ENCODE results near the gene PITPNM1. TPM values are rescaled to one million over a fixed set of nuclear protein-coding genes. Genes with fewer than 3 reads are reported as not detected.
A peak's percentile ranks its signal among the peaks of the same experiment; 100 is the strongest.

The PITPNM1 gene
- total and polyA plus RNA-seq, 9 donors: 3.1 to 77.2 (median 6.1) TPM

DNA sequence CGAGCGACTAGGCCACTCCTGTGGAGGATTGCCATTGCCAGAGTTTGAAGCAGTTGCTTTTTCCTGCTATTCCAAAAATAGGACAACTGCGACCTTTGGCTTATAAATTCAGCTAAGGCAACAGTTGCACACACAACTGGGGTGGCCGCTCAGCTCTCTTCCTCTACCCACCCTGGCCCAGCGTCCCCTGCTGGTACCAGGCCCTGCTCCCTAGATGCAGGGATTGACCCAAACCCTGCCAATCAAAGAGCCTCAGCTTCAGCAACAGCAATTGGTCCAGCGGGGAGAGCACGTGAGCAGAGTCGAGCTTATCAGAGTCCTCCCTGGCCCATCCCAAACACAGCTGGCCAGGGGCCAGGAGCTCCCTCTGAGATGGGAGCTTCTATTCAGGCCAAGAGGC is 40.1 kb upstream of the PITPNM1 start:
- TF ChIP-seq POLR2A (IDR thresholded peaks at IDR 0.05): no peak
- TF ChIP-seq, protein P1, sequence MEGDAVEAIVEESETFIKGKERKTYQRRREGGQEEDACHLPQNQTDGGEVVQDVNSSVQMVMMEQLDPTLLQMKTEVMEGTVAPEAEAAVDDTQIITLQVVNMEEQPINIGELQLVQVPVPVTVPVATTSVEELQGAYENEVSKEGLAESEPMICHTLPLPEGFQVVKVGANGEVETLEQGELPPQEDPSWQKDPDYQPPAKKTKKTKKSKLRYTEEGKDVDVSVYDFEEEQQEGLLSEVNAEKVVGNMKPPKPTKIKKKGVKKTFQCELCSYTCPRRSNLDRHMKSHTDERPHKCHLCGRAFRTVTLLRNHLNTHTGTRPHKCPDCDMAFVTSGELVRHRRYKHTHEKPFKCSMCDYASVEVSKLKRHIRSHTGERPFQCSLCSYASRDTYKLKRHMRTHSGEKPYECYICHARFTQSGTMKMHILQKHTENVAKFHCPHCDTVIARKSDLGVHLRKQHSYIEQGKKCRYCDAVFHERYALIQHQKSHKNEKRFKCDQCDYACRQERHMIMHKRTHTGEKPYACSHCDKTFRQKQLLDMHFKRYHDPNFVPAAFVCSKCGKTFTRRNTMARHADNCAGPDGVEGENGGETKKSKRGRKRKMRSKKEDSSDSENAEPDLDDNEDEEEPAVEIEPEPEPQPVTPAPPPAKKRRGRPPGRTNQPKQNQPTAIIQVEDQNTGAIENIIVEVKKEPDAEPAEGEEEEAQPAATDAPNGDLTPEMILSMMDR (IDR thresholded peaks at IDR 0.05): no peak
- TF ChIP-seq EP300 (IDR thresholded peaks at IDR 0.05): no peak
- Histone ChIP-seq H3K27ac (no peak overlapping the region), H3K4me1 (ENCODE audit: insufficient read depth) (no peaks in the 10 kb centered on the region), H3K4me3 (no peak overlapping the region), H3K9me3 (no peaks in the 10 kb centered on the region), H3K36me3 (no peaks in the 10 kb centered on the region), H3K27me3 (no peaks in the 10 kb centered on the region)
- intact Hi-C loops (cut with DNase I): no loop called here
- DNase-seq: peak in 1 of 5 donors; percentile 64
- WGBS, 3 donors: 26 to 44% (median 30%) methylated on average over 8 of the region's 8 CpGs

DNA sequence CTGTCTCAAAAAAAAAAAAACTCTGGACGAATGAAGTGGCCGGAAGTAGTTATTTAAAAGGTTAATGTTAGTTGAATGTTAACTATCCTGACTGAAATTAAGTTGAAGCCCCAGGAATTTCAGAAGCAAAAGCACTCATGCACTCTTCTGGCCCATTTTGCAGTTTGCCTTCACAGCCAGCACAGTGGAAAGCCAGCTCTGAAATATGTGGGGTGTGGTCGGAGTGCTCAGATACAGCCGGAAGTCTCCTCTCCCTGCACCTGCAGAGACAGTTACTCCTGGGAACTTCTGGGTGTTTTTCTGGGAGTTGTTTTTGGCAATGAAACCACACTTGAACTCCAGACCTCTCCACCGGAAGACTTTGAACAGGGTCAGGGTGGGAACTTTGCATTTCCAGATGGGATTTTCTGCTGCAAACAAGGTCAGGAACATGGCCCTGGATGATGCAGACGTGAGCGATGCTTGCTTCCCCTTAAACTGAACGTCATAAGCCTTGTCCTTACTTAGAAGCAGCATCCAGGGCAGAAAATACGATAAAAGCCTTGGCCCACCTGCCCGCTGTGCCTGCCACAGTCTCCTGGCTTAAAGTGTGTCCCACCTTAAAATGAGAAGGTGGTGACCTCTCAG is 39.6 kb upstream of the PITPNM1 start:
- no peak for TF ChIP-seq POLR2A (IDR thresholded peaks at IDR 0.05)
- TF ChIP-seq EP300 (IDR thresholded peaks at IDR 0.05): no peak
- TF ChIP-seq, protein P1 (IDR thresholded peaks at IDR 0.05): no peak
- no peak overlapping the region for H3K27ac ChIP-seq
- WGBS, 3 donors: 30 to 38% (median 36%) methylated on average over 10 of the region's 10 CpGs

DNA sequence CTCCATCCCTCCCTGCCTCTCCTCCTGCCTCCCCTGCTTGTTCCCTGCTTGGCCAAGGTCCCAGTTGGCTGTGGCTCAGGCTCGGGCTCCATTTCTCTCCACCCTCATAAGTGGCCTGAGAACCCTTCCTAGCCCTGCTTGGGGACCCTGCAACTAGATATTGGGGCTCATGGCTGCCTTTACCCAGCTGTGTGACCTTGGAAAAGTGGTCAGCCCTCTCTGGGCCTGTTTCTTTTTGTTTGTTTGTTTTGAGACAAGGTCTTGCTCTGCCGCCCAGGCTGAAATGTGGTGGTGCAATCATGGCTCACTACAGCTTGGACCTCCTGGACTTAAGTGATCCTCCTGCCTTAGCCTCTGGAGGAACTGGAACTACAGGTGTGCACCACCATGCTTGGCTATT is 38.4 kb upstream of the PITPNM1 start:
- TF ChIP-seq, protein P1 (IDR thresholded peaks at IDR 0.05): no peak
- TF ChIP-seq EP300 (IDR thresholded peaks at IDR 0.05) (no peak), POLR2A (IDR thresholded peaks at IDR 0.05) (no peak)
- Histone ChIP-seq H3K27ac (no peak overlapping the region), H3K9me3 (no peaks in the 10 kb centered on the region), H3K36me3 (no peaks in the 10 kb centered on the region), H3K4me1 (ENCODE audit: insufficient read depth) (no peaks in the 10 kb centered on the region), H3K27me3 (no peaks in the 10 kb centered on the region), H3K4me3 (no peak overlapping the region)
- no peak for DNase-seq
- intact Hi-C loops (cut with DNase I): no loop called here
- 48 to 61% (median 54%) methylated on average over 2 of the region's 2 CpGs for WGBS, 3 donors

More for the DNA sequence above, 39.6 kb upstream of the PITPNM1 start:
- intact Hi-C loops (cut with DNase I): no loop called here
- no peaks in the 10 kb centered on the region for H3K27me3 ChIP-seq
- no peaks in the 10 kb centered on the region for H3K9me3 ChIP-seq
- no peaks in the 10 kb centered on the region for H3K4me1 ChIP-seq (ENCODE audit: insufficient read depth)
- no peaks in the 10 kb centered on the region for H3K36me3 ChIP-seq
- H3K4me3 ChIP-seq: no peak overlapping the region
- no peak for DNase-seq

DNA sequence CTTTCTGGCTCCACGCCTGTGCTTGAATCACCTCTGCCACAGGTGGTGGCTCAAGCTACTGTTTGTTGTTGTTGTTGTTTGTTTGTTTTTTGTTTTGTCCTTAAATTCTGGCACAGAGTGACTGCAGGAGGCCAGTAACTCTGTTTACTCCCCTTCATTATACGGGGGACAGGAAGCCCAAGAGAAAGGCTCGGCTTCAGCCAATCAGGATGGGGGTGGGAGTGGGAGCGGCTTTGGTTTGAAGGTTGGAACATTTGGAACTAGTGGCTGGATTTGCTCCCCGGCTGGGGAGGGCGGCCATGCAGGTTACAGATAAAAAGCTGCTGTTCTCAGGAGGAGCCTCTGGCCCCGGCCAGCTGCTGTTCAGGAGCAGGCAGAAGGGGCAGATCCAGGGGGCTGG is 37.8 kb upstream of the PITPNM1 start:
- Histone ChIP-seq H3K36me3 (no peaks in the 10 kb centered on the region), H3K4me3 (no peak overlapping the region), H3K9me3 (no peaks in the 10 kb centered on the region), H3K27ac (no peak overlapping the region), H3K27me3 (no peaks in the 10 kb centered on the region), H3K4me1 (ENCODE audit: insufficient read depth) (no peaks in the 10 kb centered on the region)
- TF ChIP-seq EP300 (IDR thresholded peaks at IDR 0.05) (no peak), POLR2A (IDR thresholded peaks at IDR 0.05) (no peak)
- TF ChIP-seq, protein P1 (IDR thresholded peaks at IDR 0.05): no peak
- WGBS, 3 donors: 30 to 46% (median 44%) methylated on average over 6 to 7 of the region's 7 CpGs
- no peak for DNase-seq
- intact Hi-C loops (cut with DNase I): no loop called here
